GM19035 (cell line): ENCODE measurements around the gene COL7A1.

Experiments used
- ATAC-seq: cut with Tn5 transposase; IDR thresholded peaks from one replicate; pipeline ENCODE4 v1.9.1; 2021; ENCODE audit not compliant: unreplicated experiment

Gene COL7A1

DNA sequence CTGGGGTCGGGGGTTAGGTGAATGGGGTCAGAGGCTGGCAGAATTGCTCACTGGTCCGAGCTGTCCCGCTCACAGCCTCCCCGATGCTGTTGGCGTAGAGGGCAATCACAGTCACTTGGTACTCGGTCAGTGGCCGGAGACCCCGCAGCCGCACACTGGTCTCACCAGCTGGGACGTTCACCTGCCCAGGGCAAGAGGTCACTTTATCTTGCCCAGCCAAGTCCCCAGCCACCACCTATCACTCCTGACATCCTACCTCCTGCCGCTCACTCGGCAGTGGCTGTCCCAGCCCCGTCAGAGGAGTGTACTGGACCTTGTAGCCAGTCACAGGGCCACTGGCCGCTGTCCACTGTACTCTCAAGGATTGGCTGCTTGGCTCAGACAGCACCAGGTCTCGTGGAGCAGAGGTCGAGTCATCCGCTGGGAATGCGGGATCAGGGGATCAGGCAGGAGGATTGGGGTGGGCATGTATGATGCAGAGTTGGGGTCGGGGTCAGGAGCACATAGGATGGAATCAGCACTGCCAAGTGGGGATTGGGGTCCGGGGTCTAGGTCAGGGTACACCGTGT is 2.5 kb downstream of the COL7A1 start:
- no peak for ATAC-seq

DNA sequence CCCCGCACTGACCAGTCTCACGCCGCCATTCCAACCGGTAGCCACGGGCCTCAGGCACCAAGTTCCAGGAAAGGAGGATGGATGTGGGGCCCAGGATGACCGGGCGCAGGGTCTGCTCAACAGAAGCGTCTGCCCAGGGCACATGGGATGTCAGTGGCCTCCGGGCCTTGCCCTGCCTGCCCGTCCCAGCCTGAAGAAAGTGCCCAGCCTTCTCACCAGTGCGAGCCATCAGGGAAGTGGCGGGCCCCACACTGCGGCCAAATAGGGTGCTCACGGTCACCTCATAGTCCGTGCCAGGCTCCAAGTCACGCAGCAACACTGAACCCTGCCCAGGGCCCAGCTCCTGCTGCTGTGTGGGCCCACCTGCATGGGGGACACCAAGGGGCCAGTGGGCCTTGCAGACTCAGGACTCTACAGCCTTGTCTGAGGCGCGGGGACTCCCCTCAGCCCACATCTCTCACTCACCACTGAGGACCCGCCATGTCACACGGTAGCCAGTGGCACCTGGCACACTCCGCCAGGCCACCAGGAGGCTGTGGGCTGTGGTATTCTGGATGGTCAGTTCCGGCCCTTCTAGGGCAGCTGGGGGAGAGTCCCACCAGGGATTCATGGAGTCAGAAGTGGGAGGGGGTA is 3.1 kb downstream of the COL7A1 start:
- no peak for ATAC-seq

DNA sequence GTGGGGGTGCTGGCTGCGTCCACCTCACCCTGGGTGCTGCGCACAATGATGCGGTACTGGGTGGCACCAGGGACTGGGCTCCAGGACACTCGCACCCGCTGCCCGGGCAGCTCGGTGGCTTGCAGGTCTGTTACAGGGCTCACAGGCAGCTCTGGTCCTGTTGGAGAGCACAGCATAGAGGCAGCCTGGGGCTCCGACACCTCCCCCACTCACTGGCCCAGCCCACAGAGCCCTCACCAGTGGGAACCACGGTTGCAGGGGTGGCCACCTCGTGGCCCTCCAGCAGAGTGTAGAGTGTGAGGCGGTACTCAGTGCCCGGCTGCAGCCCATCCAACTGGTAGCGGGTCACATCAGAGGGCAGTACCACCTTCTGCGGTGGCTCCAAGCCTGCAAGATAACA is 3.7 kb downstream of the COL7A1 start:
- ATAC-seq: no peak

DNA sequence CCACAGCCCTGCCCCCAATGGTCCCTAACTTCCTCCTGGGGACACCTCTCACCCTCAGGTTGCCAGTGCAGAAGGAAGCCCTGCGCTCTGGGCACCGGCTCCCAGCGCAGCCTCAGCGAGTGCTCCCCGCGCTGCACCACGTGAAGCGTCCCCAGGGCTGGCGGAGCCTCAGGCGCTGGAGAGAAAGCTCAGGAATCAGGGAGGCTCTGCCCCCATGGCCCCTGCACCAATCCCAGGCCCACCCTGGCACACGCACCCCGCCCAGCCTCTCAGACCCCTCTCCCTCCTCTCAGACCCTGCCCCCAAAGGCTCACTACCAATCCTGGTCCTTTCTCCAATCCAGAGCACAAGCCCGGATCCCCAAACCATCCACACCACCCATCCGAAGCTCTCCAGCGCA is 6.9 kb downstream of the COL7A1 start:
- no peak for ATAC-seq

DNA sequence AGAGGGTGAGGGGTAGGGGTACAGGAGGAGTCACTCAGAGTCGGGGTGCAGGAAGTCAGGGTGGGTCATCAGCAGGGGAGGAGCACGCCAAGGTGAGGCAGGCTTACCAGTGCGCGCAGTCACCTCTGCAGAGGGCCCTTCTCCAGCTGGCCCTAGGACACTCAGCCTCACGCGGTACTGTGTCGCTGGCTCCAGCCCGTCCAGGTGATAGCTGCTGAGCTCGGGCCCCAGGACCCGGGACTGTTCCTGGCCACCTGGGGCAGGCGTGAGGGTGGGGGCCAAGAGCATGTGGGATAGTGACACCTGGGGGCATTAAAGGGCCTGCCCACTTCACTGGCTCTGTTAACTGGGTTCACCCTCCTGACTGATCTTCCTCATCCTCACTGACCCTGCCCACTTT is 7.4 kb downstream of the COL7A1 start:
- no peak for ATAC-seq

DNA sequence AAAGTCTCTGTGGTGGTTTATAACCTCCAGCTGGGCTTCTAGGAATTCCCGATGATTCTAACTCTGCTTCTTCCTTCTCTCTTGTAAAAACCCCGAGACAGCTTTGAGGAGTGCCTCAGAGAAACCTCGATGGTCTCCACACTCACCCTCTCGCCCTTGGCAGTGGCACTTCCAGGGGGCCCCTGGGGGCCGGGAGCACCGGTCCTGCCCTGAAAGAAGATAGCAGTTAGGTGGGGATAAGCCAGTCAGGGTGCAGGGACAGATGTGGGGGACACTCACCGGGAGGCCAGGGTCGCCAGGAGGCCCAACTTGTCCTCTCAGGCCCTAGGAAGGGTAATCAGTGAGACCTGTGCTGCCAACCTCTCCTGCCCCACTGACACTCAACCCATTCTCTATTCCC is 9.7 kb downstream of the COL7A1 start:
- ATAC-seq: no peak

DNA sequence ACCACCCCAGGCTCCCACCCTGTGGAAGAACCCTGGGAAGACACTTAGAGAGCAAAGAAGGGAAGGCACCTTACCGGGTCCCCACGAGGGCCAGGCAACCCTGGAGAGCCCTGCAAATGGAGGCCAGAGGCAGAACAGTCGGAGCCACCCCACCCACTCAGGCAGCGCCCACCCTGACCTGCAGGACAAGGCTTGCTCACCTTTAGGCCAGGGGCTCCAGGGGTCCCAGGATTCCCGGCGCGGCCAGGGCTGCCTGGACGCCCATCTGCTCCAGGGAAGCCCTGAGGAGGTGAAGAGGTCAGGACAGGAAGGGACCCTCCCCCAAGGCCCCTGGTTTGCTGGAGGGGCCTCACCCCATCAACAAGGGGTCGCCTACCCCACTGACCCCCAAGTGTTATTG is 10.3 kb downstream of the COL7A1 start:
- ATAC-seq: no peak

DNA sequence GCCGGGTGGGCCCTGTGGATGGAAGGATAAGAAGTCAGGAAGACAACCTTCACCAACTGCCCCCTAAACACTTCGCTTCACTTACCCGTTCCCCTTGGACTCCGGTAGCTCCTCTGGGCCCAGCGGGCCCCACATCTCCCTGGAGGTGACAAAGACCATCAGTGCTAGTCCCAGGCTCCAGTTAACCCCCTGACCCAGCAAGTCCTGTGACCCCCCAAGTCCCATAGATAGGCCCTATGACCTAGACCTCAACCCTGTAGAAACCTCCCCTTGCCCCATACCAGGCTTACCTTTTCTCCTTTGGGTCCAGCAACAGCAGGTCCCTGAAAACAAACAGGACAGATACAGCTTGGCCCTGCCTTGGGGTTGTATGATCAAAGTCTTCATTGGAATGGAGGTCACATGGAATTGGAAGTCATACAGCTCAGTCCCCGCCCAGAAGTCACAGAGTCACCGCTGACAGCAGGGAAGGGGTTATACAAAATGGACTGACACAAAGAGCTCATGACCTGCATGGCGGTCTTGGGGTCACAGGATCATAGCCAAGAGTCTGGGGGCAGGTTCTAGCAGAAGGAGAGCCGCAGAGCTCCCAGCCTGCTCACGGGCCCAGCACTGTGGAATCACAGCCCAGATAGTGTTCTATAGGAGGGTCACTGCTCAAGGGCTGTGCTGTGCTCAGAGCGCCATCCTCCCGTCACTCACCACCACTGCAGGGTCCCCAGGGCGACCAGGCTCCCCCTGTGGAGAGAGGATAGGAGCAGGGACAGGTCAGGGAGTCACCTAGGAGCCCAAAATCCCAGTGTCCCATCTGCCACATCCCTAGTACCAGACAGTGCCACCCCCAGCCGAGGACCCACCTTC is 13.3 kb downstream of the COL7A1 start:
- ATAC-seq: no peak

DNA sequence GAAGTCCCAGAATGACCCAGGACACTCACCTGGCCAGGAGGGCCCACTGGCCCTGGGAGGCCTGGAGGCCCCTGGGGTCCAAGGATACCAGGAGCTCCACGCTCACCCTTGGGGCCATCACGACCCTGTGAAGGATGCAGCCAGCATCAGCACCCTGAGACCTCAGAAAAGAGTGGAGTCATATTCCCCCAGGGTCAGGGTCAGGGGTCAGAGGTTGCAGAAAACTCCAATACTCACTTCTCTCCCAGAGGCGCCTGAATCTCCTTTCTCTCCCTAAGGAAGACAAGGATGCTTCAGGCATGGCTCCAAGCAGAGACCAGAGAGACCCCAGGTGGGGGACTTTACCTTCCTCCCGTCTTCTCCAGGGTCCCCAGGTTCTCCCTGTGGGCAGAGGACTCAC is 18.5 kb downstream of the COL7A1 start:
- ATAC-seq: no peak

DNA sequence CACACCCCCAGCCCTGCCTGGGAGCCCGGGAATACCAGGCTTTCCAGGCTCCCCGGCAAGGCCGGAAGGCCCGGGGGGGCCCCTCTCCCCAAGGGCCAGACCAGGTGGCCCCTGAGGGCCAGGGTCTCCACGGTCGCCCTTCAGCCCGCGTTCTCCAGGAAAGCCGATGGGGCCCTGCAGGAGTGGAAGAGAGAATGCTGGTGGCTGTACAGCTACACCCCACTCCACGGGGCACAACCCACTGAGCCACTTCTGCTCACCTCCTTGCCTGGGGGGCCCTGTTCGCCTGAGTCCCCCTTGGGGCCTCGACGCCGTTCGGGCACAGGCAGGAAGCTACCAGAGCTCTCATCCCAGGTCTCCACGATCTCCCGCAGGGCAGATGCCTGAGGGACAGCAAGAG is 19.8 kb downstream of the COL7A1 start:
- ATAC-seq: no peak

DNA sequence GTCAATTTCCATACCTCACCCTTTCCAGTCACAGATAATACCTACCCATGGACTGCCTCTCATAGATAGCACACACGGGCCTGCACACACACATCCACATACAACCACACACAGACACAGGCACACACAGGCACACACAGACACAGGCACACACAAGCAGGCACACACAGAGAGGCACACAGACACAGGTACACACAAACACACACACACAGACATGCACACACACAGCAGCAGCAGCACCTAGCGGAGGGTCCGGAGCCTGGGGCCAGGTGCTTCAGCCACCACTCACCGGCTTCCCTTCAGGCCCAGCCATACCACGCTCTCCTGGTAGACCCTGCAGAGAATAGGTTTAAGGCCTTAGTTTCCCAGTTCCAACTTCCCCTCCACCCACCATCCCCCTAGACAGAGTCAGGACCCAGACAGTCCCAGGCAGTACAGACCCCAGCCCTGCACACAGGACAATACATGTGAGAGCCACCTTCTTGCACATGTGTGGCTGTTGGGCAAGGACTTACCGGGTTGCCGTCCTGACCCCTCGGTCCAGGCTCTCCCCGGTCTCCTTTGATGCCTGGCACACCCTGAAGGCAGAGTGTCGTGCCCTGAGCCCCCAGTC is 21.1 kb downstream of the COL7A1 start:
- ATAC-seq: no peak

DNA sequence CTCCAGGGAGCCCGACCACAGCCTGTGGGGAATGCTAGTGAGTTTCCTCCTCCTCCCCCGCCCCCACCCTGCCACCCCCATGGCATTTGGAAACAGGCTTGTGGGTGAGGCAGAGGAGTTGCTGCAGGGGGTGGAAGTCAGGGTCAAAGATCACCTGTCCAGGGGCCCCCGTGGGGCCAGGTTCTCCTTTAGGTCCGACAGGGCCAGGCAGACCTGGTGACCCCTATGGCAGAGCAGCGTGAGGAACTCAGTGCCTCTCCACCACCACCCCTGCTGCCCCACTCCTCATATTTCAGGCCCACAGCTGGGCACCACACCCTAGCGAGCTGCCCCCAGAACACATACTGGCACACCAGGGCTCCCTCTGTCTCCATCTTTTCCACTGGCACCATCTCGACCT is 22.6 kb downstream of the COL7A1 start:
- ATAC-seq: no peak

DNA sequence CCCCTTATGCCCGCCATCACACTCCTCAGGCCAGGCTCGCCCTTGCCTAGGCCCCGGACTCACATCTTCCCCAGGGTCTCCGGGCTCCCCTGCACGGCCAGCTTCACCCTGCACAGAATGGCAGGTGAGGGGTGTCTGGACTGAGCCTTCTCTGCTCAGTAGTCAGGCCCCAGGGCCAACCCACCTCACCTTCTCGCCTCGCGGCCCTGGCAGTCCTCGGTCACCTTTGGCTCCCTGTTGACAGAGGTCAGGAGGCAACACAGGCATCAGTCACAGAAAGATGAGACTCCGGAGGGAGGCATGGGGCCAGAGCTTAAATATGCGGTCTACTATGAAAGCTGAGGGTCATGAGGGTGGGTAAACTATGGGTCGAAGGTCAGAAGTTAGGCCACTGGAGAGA is 23.2 kb downstream of the COL7A1 start:
- no peak for ATAC-seq

DNA sequence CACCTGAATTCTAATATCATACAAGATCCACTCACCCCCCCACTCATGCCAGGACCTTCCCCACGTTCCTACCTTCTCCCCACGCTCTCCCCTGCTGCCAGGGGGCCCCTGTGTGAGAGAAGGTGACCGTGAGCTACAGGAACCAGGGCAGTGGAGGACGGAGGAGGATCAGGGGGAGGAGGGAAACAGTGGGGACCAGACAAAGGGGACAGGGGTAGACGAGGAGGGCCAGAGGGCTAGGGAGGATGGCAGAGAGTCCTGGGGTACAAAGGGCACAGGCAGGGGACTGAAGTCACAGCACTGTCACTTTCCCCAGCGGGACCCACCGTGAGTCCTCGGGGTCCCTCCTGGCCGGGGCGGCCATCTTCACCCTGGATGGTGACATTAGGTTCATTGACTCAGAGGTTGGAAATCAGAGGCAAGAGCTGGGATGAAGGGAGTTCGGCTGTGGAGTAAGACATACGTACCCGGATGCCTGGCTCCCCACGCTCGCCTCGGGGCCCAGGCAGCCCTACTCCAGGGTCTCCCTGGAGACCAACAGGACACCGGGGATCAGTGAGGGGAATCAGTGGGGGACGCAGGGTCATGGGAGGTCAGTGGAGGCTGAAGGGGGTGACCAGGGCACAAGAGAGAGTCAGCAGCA is 25.2 kb downstream of the COL7A1 start:
- ATAC-seq: no peak

DNA sequence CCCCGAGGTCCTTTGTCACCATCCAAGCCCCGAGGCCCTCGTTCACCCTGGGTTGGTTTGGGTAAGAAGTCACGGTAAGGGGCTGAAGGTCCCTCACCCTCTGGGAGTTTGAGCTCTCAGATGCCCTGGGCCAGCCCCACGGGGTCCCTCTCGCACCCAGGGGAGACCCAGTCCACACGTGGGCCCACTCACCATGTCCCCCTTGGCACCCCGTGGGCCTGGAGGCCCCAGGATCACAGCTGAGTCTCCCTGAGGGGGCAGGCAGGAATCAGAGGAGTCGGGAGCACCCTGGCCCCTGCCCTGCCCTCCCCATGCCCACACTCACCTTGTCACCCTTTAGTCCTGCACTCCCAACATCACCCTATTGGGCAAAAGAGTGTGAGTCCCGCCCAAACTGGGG is 25.7 kb downstream of the COL7A1 start:
- ATAC-seq: no peak

DNA sequence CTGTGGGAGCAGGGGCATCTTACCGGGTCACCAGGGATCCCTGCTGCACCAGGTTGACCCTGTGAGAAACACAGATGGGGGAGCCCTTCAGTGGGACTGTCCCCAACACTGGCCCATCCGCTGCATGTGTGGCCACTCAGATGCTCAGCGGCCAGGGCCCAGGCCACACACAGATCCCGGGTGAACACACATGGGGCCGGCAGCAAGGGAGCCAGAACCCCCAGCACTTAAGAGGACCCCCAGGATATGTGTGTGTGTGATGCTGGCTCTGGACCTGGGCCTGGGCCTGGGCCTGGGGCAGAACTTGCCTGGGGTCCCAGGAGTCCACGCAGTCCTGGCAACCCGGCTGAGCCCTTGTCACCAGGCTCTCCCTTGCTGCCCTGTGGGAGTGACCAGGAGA is 26.7 kb downstream of the COL7A1 start:
- ATAC-seq: no peak

DNA sequence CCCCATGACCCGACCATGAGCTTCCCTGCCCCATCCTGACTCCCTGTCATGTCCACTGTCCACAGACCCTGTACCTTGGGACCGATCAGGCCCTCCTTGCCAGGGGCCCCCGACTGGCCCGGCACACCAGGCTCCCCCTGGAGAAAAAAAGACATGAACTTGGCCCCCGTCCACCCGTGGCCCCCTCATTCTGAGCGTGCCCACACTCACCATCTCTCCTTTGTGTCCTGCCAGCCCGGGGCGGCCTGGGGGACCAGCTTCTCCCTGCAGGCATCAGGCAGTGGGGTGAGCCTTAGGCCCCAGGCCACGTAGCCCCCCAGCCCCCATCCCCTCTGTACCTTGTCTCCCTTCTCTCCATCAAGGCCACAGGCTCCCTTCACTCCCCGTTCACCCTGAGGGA is 27.6 kb downstream of the COL7A1 start:
- ATAC-seq: no peak

DNA sequence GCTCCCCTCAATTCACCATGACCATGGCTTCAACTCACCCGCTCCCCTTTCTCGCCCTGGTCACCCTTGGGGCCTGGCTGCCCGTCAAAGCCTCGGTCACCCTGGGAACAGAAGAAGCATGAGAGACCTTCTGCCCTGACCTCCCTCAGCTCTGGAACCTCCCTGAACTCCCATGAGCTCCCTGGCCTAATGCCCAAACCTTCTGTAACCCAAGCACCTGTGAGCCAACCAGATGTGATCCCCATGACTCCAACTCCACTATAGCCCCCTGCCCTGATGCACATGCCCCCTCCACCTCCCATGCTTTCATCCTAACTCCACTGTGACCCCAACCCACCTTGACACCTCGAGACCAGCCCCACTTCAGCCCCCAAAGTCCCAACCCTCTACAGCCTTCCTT is 28.0 kb downstream of the COL7A1 start:
- no peak for ATAC-seq

DNA sequence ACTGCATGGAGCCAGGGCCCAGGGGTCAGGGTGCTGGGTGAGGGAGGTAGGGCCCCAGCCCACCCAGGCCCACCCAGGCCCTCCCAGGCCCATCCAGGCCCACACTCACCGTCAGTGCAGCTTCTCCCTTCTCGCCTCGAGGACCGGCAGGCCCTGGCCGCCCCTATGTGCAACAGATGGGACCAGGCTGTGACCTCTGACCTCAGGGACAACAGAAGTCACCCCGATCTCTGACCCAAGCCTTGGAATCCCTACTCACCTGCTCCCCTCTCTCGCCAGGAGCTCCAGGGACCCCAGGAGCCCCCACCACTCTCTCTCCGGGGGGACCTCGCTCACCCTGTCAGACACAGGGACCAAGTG is 28.7 kb downstream of the COL7A1 start:
- no peak for ATAC-seq

DNA sequence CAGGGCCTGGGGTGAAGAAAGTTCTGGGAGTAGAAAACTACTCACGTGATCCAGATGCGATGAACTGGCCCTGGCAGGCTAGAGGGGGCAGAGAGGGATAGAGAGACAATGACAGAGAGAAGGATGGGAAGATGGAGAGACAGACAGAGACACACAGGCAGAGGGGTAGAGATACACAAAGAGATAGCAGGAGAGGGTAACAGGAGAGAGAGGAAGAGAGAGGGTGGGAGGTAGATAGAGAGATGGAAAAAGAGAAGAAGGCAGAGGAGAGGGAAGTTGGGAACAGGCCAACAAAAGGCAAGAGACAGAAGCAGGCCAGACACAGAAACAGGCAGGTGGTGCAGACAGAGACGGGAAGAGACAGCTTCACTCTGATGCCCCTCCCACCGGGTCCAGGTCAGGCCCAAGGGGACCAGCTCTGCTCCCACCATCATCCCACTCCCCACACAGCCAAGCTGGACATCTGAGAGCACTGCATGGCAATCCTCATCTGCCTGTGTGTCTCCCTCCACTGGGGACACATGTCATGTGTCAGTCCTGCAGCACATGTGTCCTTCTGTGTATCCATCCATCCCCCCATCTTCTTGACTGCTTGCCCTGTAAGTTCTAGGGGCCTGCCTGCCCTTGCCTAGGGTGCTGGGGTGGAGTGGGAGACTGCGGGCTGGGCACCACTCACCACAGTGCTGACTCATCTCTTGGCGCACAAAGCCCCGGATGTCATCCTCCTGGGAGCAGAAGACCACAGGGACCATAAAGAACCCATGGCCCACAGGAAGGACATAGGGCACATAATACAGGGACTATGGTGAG is 29.3 kb downstream of the COL7A1 start:
- no peak for ATAC-seq

DNA sequence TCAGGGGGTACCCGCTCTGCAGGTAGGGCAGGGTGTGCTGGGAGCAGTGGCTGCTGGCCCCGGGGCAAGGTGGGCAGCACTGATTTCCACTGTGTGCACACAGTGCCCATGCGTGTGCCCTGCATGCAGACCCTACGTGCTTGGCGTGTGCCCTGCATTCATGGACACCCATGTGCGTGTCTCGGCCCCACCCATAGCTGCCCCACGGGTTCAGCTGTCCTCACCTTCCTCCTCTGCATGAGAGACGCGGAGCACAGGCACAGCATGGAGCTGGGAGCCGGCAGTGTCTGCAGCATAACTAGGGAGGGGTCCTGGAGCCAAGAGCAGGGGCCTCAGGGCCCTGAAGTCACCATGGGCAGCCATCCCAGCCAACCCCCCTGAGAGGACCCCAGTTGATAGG is 29.9 kb downstream of the COL7A1 start:
- no peak for ATAC-seq
